Neural progenitor cell (in vitro differentiated cells): ENCODE measurements around the gene RNF175. TPM values are rescaled to one million over a fixed set of nuclear protein-coding genes. Genes with fewer than 3 reads are reported as not detected.

Experiments used
- DNase-seq: peaks from one replicate; pipeline ENCODE4 v3.0.0-alpha.2; 2016; ENCODE audit warnings: low spot score
- H2AFZ ChIP-seq: fragments of 200-600 bp; sonication (generic); replicated peaks from 2 replicates; pipeline ENCODE4 v1.6.1; 2016; ENCODE audit warnings: antibody characterized with exemption
- H3F3A ChIP-seq: fragments of 200-600 bp; sonication (generic); 2 replicates; pipeline ENCODE4 v1.6.1; 2016; ENCODE audit warnings: antibody characterized with exemption, low read depth
- H3K27ac ChIP-seq: fragments of 200-600 bp; sonication (generic); 2 replicates; pipeline ENCODE4 v1.5.1; 2016; ENCODE audit warnings: mild to moderate bottlenecking
- H3K27me3 ChIP-seq: fragments of 200-600 bp; sonication (generic); 2 replicates; pipeline ENCODE4 v1.6.1; 2016; ENCODE audit warnings: mild to moderate bottlenecking, moderate library complexity
- H3K36me3 ChIP-seq: fragments of 200-600 bp; sonication (generic); 2 replicates; pipeline ENCODE4 v1.5.1; 2016
- H3K4me1 ChIP-seq: fragments of 200-600 bp; sonication (generic); 2 replicates; pipeline ENCODE4 v1.6.1; 2016; ENCODE audit warnings: mixed run types
- H3K4me2 ChIP-seq: fragments of 200-600 bp; sonication (generic); 2 replicates; pipeline ENCODE4 v1.6.1; 2016
- H3K4me3 ChIP-seq: fragments of 200-600 bp; sonication (generic); 2 replicates; pipeline ENCODE4 v1.5.1; 2016
- H3K79me2 ChIP-seq: fragments of 200-600 bp; sonication (generic); 2 replicates; pipeline ENCODE4 v1.6.1; 2016; ENCODE audit warnings: low read depth
- H3K9ac ChIP-seq: fragments of 200-600 bp; sonication (generic); 2 replicates; pipeline ENCODE4 v1.6.1; 2016
- H3K9me3 ChIP-seq: fragments of 200-600 bp; sonication (generic); 2 replicates; pipeline ENCODE4 v1.5.1; 2016; ENCODE audit warnings: low read depth
- H4K20me1 ChIP-seq: fragments of 200-600 bp; sonication (generic); 2 replicates; pipeline ENCODE4 v1.6.1; 2016; ENCODE audit warnings: low read depth
- H3K27ac Mint-ChIP-seq: 3 replicates; pipeline ENCODE4 v1.8.0; 2021; ENCODE audit warnings: mixed read lengths
- H3K27me3 Mint-ChIP-seq: 2 replicates; pipeline ENCODE4 v1.8.0; 2022; ENCODE audit warnings: low read depth, mild to moderate bottlenecking, inconsistent platforms, moderate library complexity, mixed read lengths; ENCODE audit not compliant: insufficient read depth
- H3K36me3 Mint-ChIP-seq: 3 replicates; pipeline ENCODE4 v1.8.0; 2021; ENCODE audit warnings: mixed read lengths
- H3K4me1 Mint-ChIP-seq: 3 replicates; pipeline ENCODE4 v1.8.0; 2021; ENCODE audit warnings: mixed read lengths
- H3K4me3 Mint-ChIP-seq: 3 replicates; pipeline ENCODE4 v1.8.0; 2021; ENCODE audit warnings: mild to moderate bottlenecking, moderate library complexity, mixed read lengths
- H3K9me3 Mint-ChIP-seq: 3 replicates; pipeline ENCODE4 v1.8.0; 2020; ENCODE audit warnings: mixed read lengths
- EZH2 ChIP-seq: fragments of 200-600 bp; sonication (generic); IDR thresholded peaks from 2 replicates; pipeline ENCODE4 v1.6.1; 2017; ENCODE audit warnings: antibody characterized with exemption, mild to moderate bottlenecking, moderate library complexity
- EZH2phosphoT487 ChIP-seq: fragments of 200-600 bp; sonication (generic); IDR thresholded peaks from 2 replicates; pipeline ENCODE4 v1.6.1; 2017; ENCODE audit warnings: antibody characterized with exemption
- total RNA-seq: library from RNA; depleted of rRNA; stranded (reverse); fragments of >200 nt; gene quantifications from 2 replicates; pipeline ENCODE4 v1.2.3, GENCODE V29; 2015; ENCODE audit warnings: low replicate concordance
- TF ChIP-seq, protein P1 (sequence below): fragments of 200-600 bp; sonication (generic); IDR thresholded peaks from 2 replicates; pipeline ENCODE4 v1.5.1; 2017; ENCODE audit warnings: antibody characterized with exemption, mild to moderate bottlenecking

Gene RNF175
- total RNA-seq, 1 donor from 2014 or later, result 34.6 TPM

DNA sequence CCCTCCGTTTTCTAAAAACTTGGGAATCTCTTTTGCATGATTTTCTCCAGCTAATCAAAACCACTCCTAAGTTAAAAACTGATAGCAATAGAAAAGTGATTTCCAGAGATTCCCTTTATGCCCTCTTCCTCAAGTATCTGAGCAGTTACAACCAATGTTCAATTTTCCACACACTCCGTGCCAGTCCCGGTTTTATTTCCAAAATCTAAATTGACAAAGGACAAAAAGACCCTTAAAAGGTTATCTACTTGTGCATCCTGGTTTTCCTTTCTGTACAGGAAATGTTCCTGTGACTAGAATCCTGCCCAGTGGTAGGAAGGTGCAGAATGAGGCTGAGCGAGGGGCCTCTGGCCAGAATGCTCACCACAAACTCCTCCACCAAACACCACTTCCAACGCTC, 27.8 kb upstream of the RNF175 start:
- Mint-ChIP-seq H3K4me1 (peaks cover 54% of the 10 kb centered on the region), H3K4me3 (peak overlapping the region; percentile 97), H3K9me3 (peaks cover 5% of the 10 kb centered on the region), H3K27me3 (peaks cover 9% of the 10 kb centered on the region), H3K36me3 (peaks cover 55% of the 10 kb centered on the region), H3K27ac (peak overlapping the region; percentile 87)
- H4K20me1 ChIP-seq, result peaks cover 63% of the 10 kb centered on the region
- peak overlapping the region; percentile 98 for H3K4me3 ChIP-seq
- H3F3A ChIP-seq, result peaks cover 89% of the 10 kb centered on the region
- DNase-seq, result no peak
- H3K9ac ChIP-seq, result peak overlapping the region; percentile 77
- peaks cover 7% of the 10 kb centered on the region for H3K27me3 ChIP-seq
- H3K4me1 ChIP-seq, result peaks cover 41% of the 10 kb centered on the region
- peaks cover 26% of the 10 kb centered on the region for H3K36me3 ChIP-seq
- no peak overlapping the region for H2AFZ ChIP-seq
- peak overlapping the region; percentile 90 for H3K4me2 ChIP-seq
- TF ChIP-seq EZH2phosphoT487, result no peak
- TF ChIP-seq, protein P1, sequence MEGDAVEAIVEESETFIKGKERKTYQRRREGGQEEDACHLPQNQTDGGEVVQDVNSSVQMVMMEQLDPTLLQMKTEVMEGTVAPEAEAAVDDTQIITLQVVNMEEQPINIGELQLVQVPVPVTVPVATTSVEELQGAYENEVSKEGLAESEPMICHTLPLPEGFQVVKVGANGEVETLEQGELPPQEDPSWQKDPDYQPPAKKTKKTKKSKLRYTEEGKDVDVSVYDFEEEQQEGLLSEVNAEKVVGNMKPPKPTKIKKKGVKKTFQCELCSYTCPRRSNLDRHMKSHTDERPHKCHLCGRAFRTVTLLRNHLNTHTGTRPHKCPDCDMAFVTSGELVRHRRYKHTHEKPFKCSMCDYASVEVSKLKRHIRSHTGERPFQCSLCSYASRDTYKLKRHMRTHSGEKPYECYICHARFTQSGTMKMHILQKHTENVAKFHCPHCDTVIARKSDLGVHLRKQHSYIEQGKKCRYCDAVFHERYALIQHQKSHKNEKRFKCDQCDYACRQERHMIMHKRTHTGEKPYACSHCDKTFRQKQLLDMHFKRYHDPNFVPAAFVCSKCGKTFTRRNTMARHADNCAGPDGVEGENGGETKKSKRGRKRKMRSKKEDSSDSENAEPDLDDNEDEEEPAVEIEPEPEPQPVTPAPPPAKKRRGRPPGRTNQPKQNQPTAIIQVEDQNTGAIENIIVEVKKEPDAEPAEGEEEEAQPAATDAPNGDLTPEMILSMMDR, result no peak
- TF ChIP-seq EZH2, result no peak
- H3K79me2 ChIP-seq, result peaks cover 92% of the 10 kb centered on the region
- H3K27ac ChIP-seq, result peak overlapping the region; percentile 86
- H3K9me3 ChIP-seq, result no peaks in the 10 kb centered on the region

DNA sequence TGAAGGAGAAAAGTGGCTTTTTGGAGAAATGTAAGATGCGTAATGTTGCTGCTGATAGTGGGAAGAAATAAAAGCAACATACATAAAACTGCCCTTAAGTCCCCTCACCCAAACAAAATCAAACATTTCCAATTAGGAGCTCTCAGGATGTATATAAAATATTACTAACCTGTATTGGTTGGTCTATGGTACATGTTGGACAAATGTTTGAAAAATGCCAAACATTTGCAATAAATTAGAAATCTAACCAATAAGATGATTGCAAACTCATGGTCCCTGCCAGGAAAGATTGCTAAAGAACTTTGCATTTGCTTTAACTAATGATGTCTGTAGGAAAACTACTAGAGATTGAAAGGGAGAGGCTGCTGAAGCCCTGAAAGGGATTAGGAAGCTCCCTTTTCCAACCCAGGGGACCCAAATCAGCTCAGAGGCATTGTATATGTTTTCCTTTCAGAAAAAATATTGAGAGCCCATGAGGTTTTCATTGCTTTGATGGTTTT, 27.3 kb upstream of the RNF175 start:
- H3K79me2 ChIP-seq, result peaks cover 97% of the 10 kb centered on the region
- TF ChIP-seq EZH2phosphoT487, result peak; percentile 6
- TF ChIP-seq, protein P1, result no peak
- TF ChIP-seq EZH2, result no peak
- Mint-ChIP-seq H3K27me3 (peaks cover 9% of the 10 kb centered on the region), H3K4me1 (peaks cover 59% of the 10 kb centered on the region), H3K36me3 (peaks cover 55% of the 10 kb centered on the region), H3K27ac (peak overlapping the region; percentile 87), H3K9me3 (peaks cover 4% of the 10 kb centered on the region), H3K4me3 (peak overlapping the region; percentile 97)
- peaks cover 67% of the 10 kb centered on the region for H4K20me1 ChIP-seq
- H3K4me2 ChIP-seq, result peak overlapping the region; percentile 90
- peaks cover 93% of the 10 kb centered on the region for H3F3A ChIP-seq
- H3K4me1 ChIP-seq, result peaks cover 45% of the 10 kb centered on the region
- peak overlapping the region; percentile 77 for H3K9ac ChIP-seq
- peaks cover 6% of the 10 kb centered on the region for H3K27me3 ChIP-seq
- H2AFZ ChIP-seq, result no peak overlapping the region
- DNase-seq, result peak; percentile 52
- peak overlapping the region; percentile 86 for H3K27ac ChIP-seq
- peaks cover 31% of the 10 kb centered on the region for H3K36me3 ChIP-seq
- no peaks in the 10 kb centered on the region for H3K9me3 ChIP-seq
- H3K4me3 ChIP-seq, result peak overlapping the region; percentile 98

DNA sequence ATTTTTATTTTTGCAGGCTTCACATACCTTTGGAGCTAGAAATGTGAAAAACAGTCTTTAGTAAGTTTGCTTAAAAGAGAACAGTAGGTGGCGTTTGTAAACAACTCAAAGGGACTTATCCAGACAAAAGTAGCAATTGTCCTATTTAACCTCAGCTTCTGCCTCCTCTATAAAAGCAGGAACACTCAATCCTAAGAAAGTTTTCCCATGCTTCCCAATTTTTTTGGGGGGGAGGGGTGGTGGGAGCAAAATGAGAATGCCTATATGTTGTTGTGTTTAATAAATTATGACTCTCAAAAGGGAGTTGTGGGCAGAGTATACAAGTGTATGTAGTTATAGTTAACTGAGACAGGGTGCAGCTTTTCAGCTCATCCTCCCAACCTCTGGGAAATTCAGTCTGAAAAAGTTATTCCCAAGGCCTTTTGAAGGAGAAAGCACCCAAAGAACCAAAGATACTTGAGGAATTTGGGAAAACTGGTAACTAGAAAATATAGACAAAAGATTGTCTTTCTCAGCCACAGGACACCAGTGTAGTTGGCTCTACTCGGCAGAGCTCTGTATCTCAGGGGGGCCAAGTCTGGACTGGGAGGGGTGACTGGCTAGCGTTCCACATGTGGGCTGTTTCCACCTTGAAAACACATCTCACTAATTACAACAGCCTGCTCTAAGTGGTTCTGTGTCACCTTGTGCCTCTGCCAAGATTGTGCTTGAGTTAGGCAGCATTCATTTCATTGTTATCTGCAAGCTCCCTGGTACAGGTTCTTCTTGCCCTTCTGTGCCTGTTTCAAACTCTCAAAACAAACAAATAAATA, 26.3 kb upstream of the RNF175 start:
- Histone ChIP-seq H3F3A (peaks cover 93% of the 10 kb centered on the region), H2AFZ (no peak overlapping the region), H3K4me3 (peak overlapping the region; percentile 98), H3K4me2 (peak overlapping the region; percentile 90), H3K79me2 (peaks cover 87% of the 10 kb centered on the region), H3K27me3 (no peaks in the 10 kb centered on the region), H3K27ac (peak overlapping the region; percentile 86), H3K9ac (peak overlapping the region; percentile 77), H3K4me1 (peaks cover 42% of the 10 kb centered on the region), H3K36me3 (peaks cover 31% of the 10 kb centered on the region), H3K9me3 (no peaks in the 10 kb centered on the region), H4K20me1 (peaks cover 77% of the 10 kb centered on the region)
- H3K27me3 Mint-ChIP-seq, result peaks cover 4% of the 10 kb centered on the region
- TF ChIP-seq, protein P1, result peak; percentile 55
- TF ChIP-seq EZH2phosphoT487, result no peak
- H3K4me1 Mint-ChIP-seq, result peaks cover 58% of the 10 kb centered on the region
- peak; percentile 70 for DNase-seq
- H3K4me3 Mint-ChIP-seq, result peak overlapping the region; percentile 97
- peak overlapping the region; percentile 87 for H3K27ac Mint-ChIP-seq
- H3K36me3 Mint-ChIP-seq, result peaks cover 57% of the 10 kb centered on the region
- no peaks in the 10 kb centered on the region for H3K9me3 Mint-ChIP-seq
